ENCODE data around the gene ATL3. TPM values are rescaled to one million over a fixed set of nuclear protein-coding genes. Genes with fewer than 3 reads are reported as not detected.

ATL3 gene
- polyA plus RNA-seq, 1 donor from 2014 or later, result 4.0 TPM

GRCh38 chr11:63710476-63711217 lies 39.5 kb upstream of the ATL3 start:
- TF ChIP-seq SMC3 (conservative IDR thresholded peaks at IDR 0.05; ENCODE audit: poor library complexity) (no peak), REST (IDR thresholded peaks at IDR 0.05; ENCODE audit: borderline replicate concordance) (no peak), POLR2AphosphoS5 (IDR thresholded peaks at IDR 0.05) (no peak), EP300 (conservative IDR thresholded peaks at IDR 0.05; ENCODE audit: poor library complexity, severe bottlenecking) (no peak), MXI1 (conservative IDR thresholded peaks at IDR 0.05; ENCODE audit: poor library complexity, severe bottlenecking) (no peak), TAF1 (IDR thresholded peaks at IDR 0.05; ENCODE audit: low read depth) (no peak), EZH2 (IDR thresholded peaks at IDR 0.05; ENCODE audit: borderline replicate concordance, insufficient read depth, low read length, poor library complexity, severe bottlenecking) (no peak), CTCF (IDR thresholded peaks at IDR 0.05; ENCODE audit: poor library complexity, severe bottlenecking) (no peak), RAD21 (conservative IDR thresholded peaks at IDR 0.05) (no peak)
- no peak overlapping the region for H3K9ac ChIP-seq (ENCODE audit: low read length)
- no peaks in the 10 kb centered on the region for H3K9me3 ChIP-seq (ENCODE audit: low read length)
- no peak overlapping the region for H3K27ac ChIP-seq (ENCODE audit: low read length)
- H3K27me3 ChIP-seq (ENCODE audit: insufficient read depth, low read depth, low read length), result no peaks in the 10 kb centered on the region
- peaks cover 89% of the 10 kb centered on the region for H3K79me2 ChIP-seq (replicated peaks; ENCODE audit: insufficient read depth, low read length)
- no peaks in the 10 kb centered on the region for H3K9me2 ChIP-seq (ENCODE audit: insufficient read depth, low read length)
- no peak overlapping the region for H3K4me3 ChIP-seq (ENCODE audit: low read length)
- peaks cover 36% of the 10 kb centered on the region for H4K20me1 ChIP-seq (ENCODE audit: insufficient read depth)
- H3K4me2 ChIP-seq (ENCODE audit: low read length), result no peak overlapping the region
- H3F3A ChIP-seq (ENCODE audit: insufficient read depth, low read length, poor library complexity, severe bottlenecking), result no peaks in the 10 kb centered on the region
- H2AFZ ChIP-seq (ENCODE audit: low read depth, low read length), result no peak overlapping the region
- no peaks in the 10 kb centered on the region for H3K36me3 ChIP-seq (ENCODE audit: insufficient read depth, low read length)

GRCh38 chr11:63709336-63709884 lies 38.2 kb upstream of the ATL3 start:
- H3K27ac ChIP-seq (ENCODE audit: low read length), result no peak overlapping the region
- H4K20me1 ChIP-seq (ENCODE audit: insufficient read depth), result peaks cover 43% of the 10 kb centered on the region
- TF ChIP-seq EP300 (conservative IDR thresholded peaks at IDR 0.05; ENCODE audit: poor library complexity, severe bottlenecking), result no peak
- no peak for TF ChIP-seq RAD21 (conservative IDR thresholded peaks at IDR 0.05)
- TF ChIP-seq EZH2 (IDR thresholded peaks at IDR 0.05; ENCODE audit: borderline replicate concordance, insufficient read depth, low read length, poor library complexity, severe bottlenecking), result no peak
- TF ChIP-seq CTCF (IDR thresholded peaks at IDR 0.05; ENCODE audit: poor library complexity, severe bottlenecking), result no peak
- TF ChIP-seq POLR2AphosphoS5 (IDR thresholded peaks at IDR 0.05), result no peak
- no peak for TF ChIP-seq TAF1 (IDR thresholded peaks at IDR 0.05; ENCODE audit: low read depth)
- TF ChIP-seq SMC3 (conservative IDR thresholded peaks at IDR 0.05; ENCODE audit: poor library complexity), result no peak
- TF ChIP-seq REST (IDR thresholded peaks at IDR 0.05; ENCODE audit: borderline replicate concordance), result no peak
- TF ChIP-seq MXI1 (conservative IDR thresholded peaks at IDR 0.05; ENCODE audit: poor library complexity, severe bottlenecking), result no peak
- no peaks in the 10 kb centered on the region for H3K36me3 ChIP-seq (ENCODE audit: insufficient read depth, low read length)
- no peaks in the 10 kb centered on the region for H3K9me3 ChIP-seq (ENCODE audit: low read length)
- no peaks in the 10 kb centered on the region for H3K9me2 ChIP-seq (ENCODE audit: insufficient read depth, low read length)
- H3F3A ChIP-seq (ENCODE audit: insufficient read depth, low read length, poor library complexity, severe bottlenecking), result no peaks in the 10 kb centered on the region
- peaks cover 90% of the 10 kb centered on the region for H3K79me2 ChIP-seq (replicated peaks; ENCODE audit: insufficient read depth, low read length)
- no peaks in the 10 kb centered on the region for H3K27me3 ChIP-seq (ENCODE audit: insufficient read depth, low read depth, low read length)
- H3K4me2 ChIP-seq (ENCODE audit: low read length), result no peak overlapping the region
- no peak overlapping the region for H3K9ac ChIP-seq (ENCODE audit: low read length)
- H2AFZ ChIP-seq (ENCODE audit: low read depth, low read length), result no peak overlapping the region
- H3K4me3 ChIP-seq (ENCODE audit: low read length), result no peak overlapping the region

All from neural cell (in vitro differentiated cells).